HepG2 (cell line): ENCODE data around the gene SYVN1. TPM values are rescaled to one million over a fixed set of nuclear protein-coding genes. Genes with fewer than 3 reads are reported as not detected.
A peak's percentile ranks its signal among the peaks of the same experiment; 100 is the strongest.

Experiments
- AFF4 ChIP-seq: sonication (generic); formaldehyde crosslinking; IDR thresholded peaks from 2 replicates; pipeline ENCODE4 v1.4.0; 2020; ENCODE audit warnings: missing genetic modification reagents
- CBFB ChIP-seq: sonication (generic); formaldehyde crosslinking; IDR thresholded peaks from 2 replicates; pipeline ENCODE4 v1.4.0; 2020; ENCODE audit warnings: missing genetic modification reagents
- CHD2 ChIP-seq: IDR thresholded peaks from 2 replicates; pipeline ENCODE4 v1.6.1; 2011; ENCODE audit warnings: low read depth, low read length, improper control_type of control experiment
- HDAC1 ChIP-seq: sonication (generic); formaldehyde crosslinking; IDR thresholded peaks from 2 replicates; pipeline ENCODE4 v1.5.1; 2020; ENCODE audit warnings: mild to moderate bottlenecking, missing genetic modification reagents
- JUNB ChIP-seq: sonication (generic); formaldehyde crosslinking; IDR thresholded peaks from 2 replicates; pipeline ENCODE4 v1.8.0; 2022; ENCODE audit warnings: missing genetic modification reagents, mild to moderate bottlenecking, borderline replicate concordance
- KDM1A ChIP-seq: IDR thresholded peaks from 2 replicates; pipeline ENCODE4 v1.6.1; 2016; ENCODE audit warnings: missing compliant biosample characterization
- KLF13 ChIP-seq: sonication (generic); formaldehyde crosslinking; IDR thresholded peaks from 2 replicates; pipeline ENCODE4 v1.4.0; 2020; ENCODE audit warnings: mild to moderate bottlenecking, missing genetic modification reagents
- KLF16 ChIP-seq, 2 experiments: sonication (generic) in 1 of 2; formaldehyde crosslinking in 1 of 2; IDR thresholded peaks; 2 replicates each; pipeline versions ENCODE4 v1.6.1 to v1.8.0; 2016 to 2023; ENCODE audit warnings: missing genetic modification reagents in 2 of 2, missing compliant biosample characterization in 1 of 2
- MLLT10 ChIP-seq: sonication (generic); formaldehyde crosslinking; IDR thresholded peaks from 2 replicates; pipeline ENCODE4 v1.4.0; 2020; ENCODE audit warnings: missing genetic modification reagents
- NFKB2 ChIP-seq: sonication (generic); formaldehyde crosslinking; IDR thresholded peaks from 2 replicates; pipeline ENCODE4 v1.4.0; 2020; ENCODE audit warnings: missing genetic modification reagents, borderline replicate concordance
- NR1H2 ChIP-seq: sonication (generic); formaldehyde crosslinking; IDR thresholded peaks from 2 replicates; pipeline ENCODE4 v1.8.1; 2022; ENCODE audit warnings: low read depth, missing genetic modification reagents, borderline replicate concordance
- REPIN1 ChIP-seq: sonication (generic); formaldehyde crosslinking; IDR thresholded peaks from 2 replicates; pipeline ENCODE4 v1.8.0; 2022; ENCODE audit warnings: missing genetic modification reagents, low read depth, mild to moderate bottlenecking, borderline replicate concordance
- SAP130 ChIP-seq: IDR thresholded peaks from 2 replicates; pipeline ENCODE4 v1.6.1; 2016; ENCODE audit warnings: low read depth
- SMARCE1 ChIP-seq: fragments of 450-650 bp; IDR thresholded peaks from 2 replicates; pipeline ENCODE4 v1.6.1; 2017; ENCODE audit warnings: borderline replicate concordance
- SP2 ChIP-seq: sonication (generic); formaldehyde crosslinking; IDR thresholded peaks from 2 replicates; pipeline ENCODE4 v1.5.1; 2020; ENCODE audit warnings: mild to moderate bottlenecking, missing genetic modification reagents
- STAG1 ChIP-seq: sonication (generic); formaldehyde crosslinking; IDR thresholded peaks from 2 replicates; pipeline ENCODE4 v1.4.0; 2020; ENCODE audit warnings: missing genetic modification reagents
- ZBTB42 ChIP-seq: sonication (generic); formaldehyde crosslinking; IDR thresholded peaks from 2 replicates; pipeline ENCODE4 v1.5.0; 2020; ENCODE audit warnings: mild to moderate bottlenecking, missing genetic modification reagents
- ZBTB7B ChIP-seq: sonication (generic); formaldehyde crosslinking; IDR thresholded peaks from 2 replicates; pipeline ENCODE4 v1.4.0; 2020; ENCODE audit warnings: missing genetic modification reagents
- ZFP90 ChIP-seq: sonication (generic); formaldehyde crosslinking; IDR thresholded peaks from 2 replicates; pipeline ENCODE4 v1.8.0; 2022; ENCODE audit warnings: missing genetic modification reagents, mild to moderate bottlenecking, inconsistent platforms, borderline replicate concordance
- ZFY ChIP-seq: sonication (generic); formaldehyde crosslinking; IDR thresholded peaks from 2 replicates; pipeline ENCODE4 v1.4.0; 2020; ENCODE audit warnings: missing genetic modification reagents
- ZNF274 ChIP-seq: sonication (generic); formaldehyde crosslinking; IDR thresholded peaks from 2 replicates; pipeline ENCODE4 v1.5.1; 2020; ENCODE audit warnings: mild to moderate bottlenecking, missing genetic modification reagents
- ZNF574 ChIP-seq: sonication (generic); formaldehyde crosslinking; IDR thresholded peaks from 2 replicates; pipeline ENCODE4 v1.4.0; 2020; ENCODE audit warnings: missing genetic modification reagents
- ZNF704 ChIP-seq: sonication (generic); formaldehyde crosslinking; IDR thresholded peaks from 2 replicates; pipeline ENCODE4 v1.8.1; 2023; ENCODE audit warnings: mild to moderate bottlenecking, inconsistent platforms, moderate library complexity, missing genetic modification reagents, borderline replicate concordance
- polyA plus RNA-seq, 8 experiments: library from polyadenylated mRNA; depleted of rRNA in 3 of 8; stranded (reverse) in 7 of 8; unstranded in 1 of 8; fragments of >200 nt; fragmentation: Illumina TruSeq in 4 of 8; extraction: Trizol in 4 of 8; gene quantifications; 2 replicates each; pipeline versions ENCODE4 v1.2.1 to v1.2.3, GENCODE V29; 2011 to 2016; ENCODE audit warnings: low read depth in 4 of 8, missing spikeins in 1 of 8, mixed read lengths in 1 of 8; ENCODE audit not compliant: insufficient read depth in 1 of 8
- total RNA-seq, 5 experiments: library from RNA; depleted of rRNA; stranded (reverse); fragments of >200 nt; fragmentation: Illumina TruSeq; extraction: Trizol; gene quantifications; 2 replicates each; pipeline ENCODE4 v1.2.3, GENCODE V29; 2016; ENCODE audit warnings: low read depth in 1 of 5

The SYVN1 gene
- total and polyA plus RNA-seq, 2 of the 13 experiments (the other 11 are each of a cell fraction or from before 2014, with no cell fraction given): 10.3 to 22.5 TPM

- TF ChIP-seq SMARCE1: no peak
- 0 out of 2 replicates have a peak, but pooled peaks have one; percentile 33 for TF ChIP-seq REPIN1
- no peak for TF ChIP-seq JUNB (CRISPR knock-in tag)
- peak; percentile 89 for TF ChIP-seq ZBTB7B (CRISPR knock-in tag)
- no peak for TF ChIP-seq SP2 (CRISPR knock-in tag)
- TF ChIP-seq ZFY (CRISPR knock-in tag): peak; percentile 63
- TF ChIP-seq CHD2: no peak
- TF ChIP-seq NFKB2: peak; percentile 88; the same call in 1 of the 2 replicates
- TF ChIP-seq SAP130: peak; percentile 70
- peak; percentile 84; the same call in 1 of the 2 replicates for TF ChIP-seq ZFP90 (CRISPR knock-in tag)
- 0 out of 2 replicates have a peak, but pooled peaks have one; percentile 56 for TF ChIP-seq ZNF704
- peak; percentile 75 for TF ChIP-seq HDAC1
- 0 out of 2 replicates have a peak, but pooled peaks have one; percentile 51 for TF ChIP-seq KLF13
- 0 out of 2 replicates have a peak, but pooled peaks have one; percentile 46 for TF ChIP-seq CBFB (CRISPR knock-in tag)
- TF ChIP-seq NR1H2 (CRISPR knock-in tag): no peak
- TF ChIP-seq ZNF574 (CRISPR knock-in tag): peak; percentile 48; the same call in 1 of the 2 replicates
- 0 out of 2 replicates have a peak, but pooled peaks have one; percentile 18 for TF ChIP-seq AFF4 (CRISPR knock-in tag)
- peak in 1 of 2 experiments; percentile 73; a peak in 2 of 4 replicates for TF ChIP-seq KLF16 (CRISPR knock-in tag; IDR thresholded peaks at IDR 0.05)
- no peak for TF ChIP-seq ZNF274 (CRISPR knock-in tag)
- TF ChIP-seq STAG1 (CRISPR knock-in tag): peak; percentile 80
- TF ChIP-seq KDM1A (CRISPR knock-in tag): peak; percentile 51; the same call in 1 of the 2 replicates
- TF ChIP-seq MLLT10 (CRISPR knock-in tag): no peak
- TF ChIP-seq ZBTB42 (CRISPR knock-in tag): no peak
These were observed 46.7 kb upstream of the SYVN1 start (continued) for GRCh38 chr11:65180877-65181568.
